HG03354 (cell line): Measurements from ENCODE around the gene COL11A1.
"Not testable (repeated sequence)": the region's sequence is repeated elsewhere in the genome, so short reads cannot be mapped to it uniquely, and the experiment has no call there.

Experiments used
- ATAC-seq: cut with Tn5 transposase; IDR thresholded peaks from one replicate; pipeline ENCODE4 v1.9.1; 2021; ENCODE audit warnings: mild to moderate bottlenecking; ENCODE audit not compliant: unreplicated experiment, poor library complexity, severe bottlenecking

The COL11A1 gene

GRCh38 chr1:102853136-102853535 is 255.2 kb downstream of the COL11A1 start:
- ATAC-seq = no peak

- no peak for ATAC-seq
Observed at GRCh38 chr1:102852613-102853012, 255.7 kb downstream of the COL11A1 start.

GRCh38 chr1:102851616-102852015 is 256.7 kb downstream of the COL11A1 start:
- no peak for ATAC-seq

GRCh38 chr1:102842606-102843005 is 265.7 kb downstream of the COL11A1 start:
- no peak for ATAC-seq

- no peak for ATAC-seq
Observed at GRCh38 chr1:102840741-102841140, 267.6 kb downstream of the COL11A1 start.

- ATAC-seq = no peak
Observed at GRCh38 chr1:102838016-102838415, 270.3 kb downstream of the COL11A1 start.

GRCh38 chr1:102837551-102837950 is 270.8 kb downstream of the COL11A1 start:
- ATAC-seq = no peak

GRCh38 chr1:102836991-102837390 is 271.3 kb downstream of the COL11A1 start:
- ATAC-seq = no peak

- ATAC-seq = no peak
Observed at GRCh38 chr1:102834688-102835320, 273.5 kb downstream of the COL11A1 start.

- ATAC-seq = no peak
Observed at GRCh38 chr1:102833151-102833550, 275.2 kb downstream of the COL11A1 start.

- not testable (repeated sequence) for ATAC-seq
Observed at GRCh38 chr1:102826706-102827105, 281.6 kb downstream of the COL11A1 start.
